ENCODE measurements around the gene SH3BGR.
"Not testable (repeated sequence)": the region's sequence is repeated elsewhere in the genome, so short reads cannot be mapped to it uniquely, and the experiment has no call there.

The SH3BGR gene

DNA sequence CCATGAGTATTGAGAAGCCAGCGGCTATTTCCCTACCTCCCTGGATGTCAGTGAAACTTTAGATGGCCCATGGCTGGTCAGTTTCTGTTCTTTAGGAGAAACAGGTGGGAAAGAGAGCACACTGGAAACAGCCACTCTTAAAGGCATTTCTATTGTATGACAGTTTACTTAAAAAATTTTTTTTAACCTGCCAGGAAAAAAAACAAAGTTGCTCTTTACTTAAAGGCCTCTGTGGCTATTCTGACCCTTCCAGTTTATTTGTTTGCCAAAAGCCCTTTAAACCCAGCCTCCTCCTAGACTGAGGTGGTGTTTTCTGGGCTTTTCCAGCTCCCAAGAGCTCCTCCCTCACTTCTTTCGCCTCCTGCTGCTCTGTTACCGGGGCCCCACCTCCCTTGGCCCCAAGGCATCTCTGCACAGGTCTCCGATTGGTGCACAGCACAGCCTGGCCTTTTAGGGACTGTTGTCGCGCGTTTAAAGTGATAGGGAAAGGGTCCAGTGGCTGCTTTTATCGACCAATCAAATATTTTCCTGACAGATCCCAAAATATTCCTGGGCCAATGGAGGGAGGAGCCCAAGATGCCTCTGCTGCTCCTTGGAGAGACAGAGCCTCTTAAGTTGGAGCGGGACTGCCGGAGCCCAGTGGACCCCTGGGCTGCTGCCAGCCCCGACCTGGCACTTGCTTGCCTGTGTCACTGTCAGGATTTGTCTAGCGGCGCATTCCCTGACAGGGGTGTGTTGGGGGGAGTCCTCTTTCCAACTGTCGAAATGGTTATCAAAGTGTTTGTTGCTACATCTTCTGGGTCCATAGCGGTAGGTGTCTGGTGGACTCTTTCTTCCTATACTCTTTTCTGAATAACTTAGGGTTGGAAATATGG is at the start of gene SH3BGR:
Gene SH3BGR, plus strand, starts transcription at position 639 of the 875 bp plus-strand sequence. Its CDS starts 127 bp downstream, at position 766.
- ATAC-seq (ENCODE audit: low read depth), result peak; percentile 26; the same call in 1 of the 3 replicates
- Histone ChIP-seq H3K27me3 (ENCODE audit: insufficient read depth, poor library complexity, severe bottlenecking) (no peaks in the 10 kb centered on the region), H3K36me3 (ENCODE audit: low read depth) (no peaks in the 10 kb centered on the region), H3K4me1 (ENCODE audit: insufficient read depth, poor library complexity, severe bottlenecking) (no peaks in the 10 kb centered on the region), H3K9me3 (ENCODE audit: severe bottlenecking) (no peaks in the 10 kb centered on the region), H3K27ac (ENCODE audit: poor library complexity, severe bottlenecking) (no peak within 1 kb of the TSS), H3K4me3 (ENCODE audit: severe bottlenecking) (no peak within 1 kb of the TSS)
- TF ChIP-seq, protein P1, sequence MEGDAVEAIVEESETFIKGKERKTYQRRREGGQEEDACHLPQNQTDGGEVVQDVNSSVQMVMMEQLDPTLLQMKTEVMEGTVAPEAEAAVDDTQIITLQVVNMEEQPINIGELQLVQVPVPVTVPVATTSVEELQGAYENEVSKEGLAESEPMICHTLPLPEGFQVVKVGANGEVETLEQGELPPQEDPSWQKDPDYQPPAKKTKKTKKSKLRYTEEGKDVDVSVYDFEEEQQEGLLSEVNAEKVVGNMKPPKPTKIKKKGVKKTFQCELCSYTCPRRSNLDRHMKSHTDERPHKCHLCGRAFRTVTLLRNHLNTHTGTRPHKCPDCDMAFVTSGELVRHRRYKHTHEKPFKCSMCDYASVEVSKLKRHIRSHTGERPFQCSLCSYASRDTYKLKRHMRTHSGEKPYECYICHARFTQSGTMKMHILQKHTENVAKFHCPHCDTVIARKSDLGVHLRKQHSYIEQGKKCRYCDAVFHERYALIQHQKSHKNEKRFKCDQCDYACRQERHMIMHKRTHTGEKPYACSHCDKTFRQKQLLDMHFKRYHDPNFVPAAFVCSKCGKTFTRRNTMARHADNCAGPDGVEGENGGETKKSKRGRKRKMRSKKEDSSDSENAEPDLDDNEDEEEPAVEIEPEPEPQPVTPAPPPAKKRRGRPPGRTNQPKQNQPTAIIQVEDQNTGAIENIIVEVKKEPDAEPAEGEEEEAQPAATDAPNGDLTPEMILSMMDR (IDR thresholded peaks at IDR 0.05; ENCODE audit: poor library complexity, severe bottlenecking), result no peak
- DNase-seq (ENCODE audit: low spot score), result no peak

DNA sequence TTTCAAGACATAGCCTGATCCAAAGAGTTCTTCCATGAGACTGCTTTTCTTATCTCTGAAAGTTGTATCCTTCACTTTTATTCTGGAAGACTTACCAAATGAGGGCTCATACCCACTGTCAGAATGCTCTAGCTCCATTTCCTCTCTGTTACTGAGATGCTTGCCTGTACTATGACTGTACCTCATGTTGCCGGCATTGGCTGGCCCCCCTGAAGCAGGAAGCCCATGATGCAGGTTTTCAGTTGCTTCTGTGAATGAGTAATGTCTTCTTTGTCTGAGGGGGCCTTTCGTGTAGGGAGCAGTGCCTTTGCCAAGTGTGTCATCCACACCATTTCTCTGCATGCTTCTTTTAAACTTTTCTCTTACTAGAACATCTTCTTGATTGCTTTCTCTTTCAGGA is 45.7 kb upstream of the SH3BGR start:
- no peak overlapping the region for H3K27ac ChIP-seq (ENCODE audit: poor library complexity, severe bottlenecking)
- H3K4me3 ChIP-seq (ENCODE audit: severe bottlenecking), result no peak overlapping the region
- H3K36me3 ChIP-seq (ENCODE audit: low read depth), result no peaks in the 10 kb centered on the region
- no peaks in the 10 kb centered on the region for H3K27me3 ChIP-seq (ENCODE audit: insufficient read depth, poor library complexity, severe bottlenecking)
- TF ChIP-seq, protein P1 (IDR thresholded peaks at IDR 0.05; ENCODE audit: poor library complexity, severe bottlenecking), result no peak
- DNase-seq (ENCODE audit: low spot score), result no peak
- ATAC-seq (ENCODE audit: low read depth), result no peak
- no peaks in the 10 kb centered on the region for H3K9me3 ChIP-seq (ENCODE audit: severe bottlenecking)
- H3K4me1 ChIP-seq (ENCODE audit: insufficient read depth, poor library complexity, severe bottlenecking), result no peaks in the 10 kb centered on the region

DNA sequence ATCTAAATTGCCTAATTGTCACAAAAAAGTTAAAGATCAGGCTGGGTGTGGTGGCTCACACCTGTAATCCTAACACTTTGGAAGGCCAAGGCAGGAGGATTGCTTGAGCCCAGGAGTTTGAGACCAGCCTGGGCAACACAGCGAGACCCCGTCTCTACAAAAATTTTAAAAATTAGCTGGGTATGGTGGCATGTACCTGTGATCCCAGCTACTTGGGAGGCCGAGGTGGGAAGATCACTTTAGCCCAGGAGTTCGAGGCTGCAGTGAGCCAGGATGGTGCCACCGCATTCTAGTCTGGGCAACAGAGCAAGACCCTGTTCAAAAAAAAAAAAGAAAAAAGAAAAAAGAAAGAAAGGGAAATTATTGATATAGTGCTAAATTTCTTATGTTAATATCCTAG is 32.6 kb upstream of the SH3BGR start:
- H3K4me3 ChIP-seq (ENCODE audit: severe bottlenecking); DNase-seq (ENCODE audit: low spot score); H3K4me1 ChIP-seq (ENCODE audit: insufficient read depth, poor library complexity, severe bottlenecking); H3K27me3 ChIP-seq (ENCODE audit: insufficient read depth, poor library complexity, severe bottlenecking); H3K9me3 ChIP-seq (ENCODE audit: severe bottlenecking); H3K36me3 ChIP-seq (ENCODE audit: low read depth); ATAC-seq (ENCODE audit: low read depth); H3K27ac ChIP-seq (ENCODE audit: poor library complexity, severe bottlenecking): not testable (repeated sequence)

DNA sequence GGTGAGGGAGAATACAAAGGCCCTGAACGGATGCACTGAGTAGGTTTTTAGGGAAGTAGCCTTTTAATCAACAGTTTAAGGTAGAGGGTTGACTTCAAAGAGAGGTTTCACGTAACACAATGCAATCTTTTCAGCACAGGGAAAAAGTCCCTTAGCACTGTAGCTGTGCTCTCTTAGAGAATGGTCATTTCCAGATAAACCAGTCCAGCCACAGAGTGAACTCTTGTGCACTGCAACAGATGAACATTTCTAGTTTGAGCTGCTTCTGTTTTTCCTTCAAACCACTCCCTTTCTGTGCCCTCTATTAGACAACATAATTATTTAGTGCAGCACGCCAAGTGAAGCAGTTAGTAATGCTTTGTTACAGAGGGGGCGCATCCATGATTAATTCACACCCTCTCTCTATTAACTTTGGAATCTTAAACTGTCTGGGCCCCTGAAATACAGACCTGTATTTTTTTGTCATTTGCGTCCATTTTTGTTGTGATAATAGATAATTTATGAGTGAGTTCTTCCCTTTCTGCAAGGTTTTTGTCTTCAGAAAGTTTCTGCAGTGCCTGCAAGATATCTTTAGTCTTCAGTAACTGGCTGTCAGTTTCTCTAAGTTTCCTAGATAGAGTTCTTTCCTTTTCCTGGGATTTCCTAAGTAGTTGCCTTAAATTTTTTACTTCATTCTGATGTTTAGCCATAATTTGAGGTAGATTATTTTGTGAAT is 29.1 kb upstream of the SH3BGR start:
- Histone ChIP-seq H3K27me3 (ENCODE audit: insufficient read depth, poor library complexity, severe bottlenecking) (no peaks in the 10 kb centered on the region), H3K36me3 (ENCODE audit: low read depth) (no peaks in the 10 kb centered on the region), H3K9me3 (ENCODE audit: severe bottlenecking) (no peaks in the 10 kb centered on the region), H3K4me3 (ENCODE audit: severe bottlenecking) (no peak overlapping the region), H3K4me1 (ENCODE audit: insufficient read depth, poor library complexity, severe bottlenecking) (no peaks in the 10 kb centered on the region), H3K27ac (ENCODE audit: poor library complexity, severe bottlenecking) (no peak overlapping the region)
- ATAC-seq (ENCODE audit: low read depth) (no peak), DNase-seq (ENCODE audit: low spot score) (no peak)
- TF ChIP-seq, protein P1 (IDR thresholded peaks at IDR 0.05; ENCODE audit: poor library complexity, severe bottlenecking), result no peak

DNA sequence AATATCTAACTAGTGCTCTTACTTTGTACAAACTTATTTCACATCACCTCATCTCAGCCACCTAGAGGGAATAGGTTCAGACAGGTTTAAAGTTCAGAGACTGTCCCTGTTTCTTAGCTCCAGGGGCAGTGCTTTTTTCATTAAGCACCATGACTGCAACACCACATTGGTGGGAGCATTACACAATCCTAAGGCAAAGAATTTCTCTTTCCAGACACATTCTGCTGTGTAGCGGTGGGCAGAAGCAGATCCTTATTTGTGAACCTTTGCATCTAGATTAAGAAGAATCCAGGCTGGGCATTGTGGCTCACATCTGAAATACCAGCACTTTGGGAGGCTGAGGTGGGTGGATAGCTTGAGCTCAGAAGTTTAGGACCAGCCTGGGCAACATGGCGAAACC is 22.3 kb upstream of the SH3BGR start:
- no peak for ATAC-seq (ENCODE audit: low read depth)
- H3K36me3 ChIP-seq (ENCODE audit: low read depth), result no peaks in the 10 kb centered on the region
- DNase-seq (ENCODE audit: low spot score), result no peak
- H3K4me3 ChIP-seq (ENCODE audit: severe bottlenecking), result no peak overlapping the region
- no peaks in the 10 kb centered on the region for H3K27me3 ChIP-seq (ENCODE audit: insufficient read depth, poor library complexity, severe bottlenecking)
- TF ChIP-seq, protein P1 (IDR thresholded peaks at IDR 0.05; ENCODE audit: poor library complexity, severe bottlenecking), result no peak
- no peaks in the 10 kb centered on the region for H3K9me3 ChIP-seq (ENCODE audit: severe bottlenecking)
- H3K27ac ChIP-seq (ENCODE audit: poor library complexity, severe bottlenecking), result no peak overlapping the region
- no peaks in the 10 kb centered on the region for H3K4me1 ChIP-seq (ENCODE audit: insufficient read depth, poor library complexity, severe bottlenecking)
